Pancreas (tissue), 10 donors: Measurements from ENCODE around the gene ZNF766. TPM values are rescaled to one million over a fixed set of nuclear protein-coding genes. Genes with fewer than 3 reads are reported as not detected.
"Not testable (repeated sequence)": the region's sequence is repeated elsewhere in the genome, so short reads cannot be mapped to it uniquely, and the experiment has no call there.

Experiments used
- ATAC-seq, 4 donors: fragments of 200-7000 bp; cut with Tn5 transposase; one replicate each; pipeline versions ENCODE4 v1.8.0 to v1.9.1; 2020; ENCODE audit warnings: mild to moderate bottlenecking in 4 of 4, moderate library complexity in 4 of 4
- DNase-seq, 6 donors: peaks; one replicate each; pipeline ENCODE4 v3.0.0-alpha.2; 2020
- FAIRE-seq: peaks from 2 replicates; lab custom pipeline; 2012; peaks lifted over from hg19 to GRCh38; lab: Jason Lieb, UNC
- H3K27ac ChIP-seq, 4 donors: fragments of 200-600 bp; sonication (generic); 1 replicate in 3 of 4; 2 replicates in 1 of 4; pipeline versions ENCODE4 v1.5.0 to v1.8.0; 2020
- H3K27me3 ChIP-seq, 4 donors: fragments of 200-600 bp; one replicate each; pipeline ENCODE4 v1.8.0; 2021
- H3K36me3 ChIP-seq, 3 donors: fragments of 200-600 bp; sonication (generic) in 1 of 3; one replicate each; pipeline versions ENCODE4 v1.5.0 to v1.8.0; 2020 to 2021
- H3K4me1 ChIP-seq, 3 donors: fragments of 200-600 bp; one replicate each; pipeline ENCODE4 v1.8.0; 2021
- H3K4me3 ChIP-seq, 4 donors: fragments of 200-600 bp; sonication (generic) in 2 of 4; one replicate each; pipeline versions ENCODE4 v1.5.0 to v1.8.0; 2020 to 2021
- H3K9me3 ChIP-seq, 4 donors: fragments of 200-600 bp; one replicate each; pipeline ENCODE4 v1.8.0; 2021
- WGBS, 2 donors: extraction: QIAGEN DNeasy Blood & Tissue Kit; methylation state at CpG; one replicate each; pipeline ENCODE4 v1.1.7; 2013; 5-methylcytosine and 5-hydroxymethylcytosine counted together
- intact Hi-C, 3 donors: fragments of 100-400 bp; cut with DNase I; formaldehyde crosslinking; loops; one replicate each; pipeline versions ENCODE4 v1.11.1 to v1.14.2; 2022
- microRNA-seq, 2 donors: library from miRNA; unstranded; fragments of <30 nt; microRNA quantifications; one replicate each; pipeline versions ENCODE4 to v1.1.0, GENCODE V29; 2019 to 2020
- polyA plus RNA-seq, 2 donors: library from polyadenylated mRNA; stranded (reverse); fragments of 200-250 nt; gene quantifications; one replicate each; pipeline ENCODE4 v1.2.3, GENCODE V29; 2013
- total RNA-seq, 6 donors: library from RNA; stranded (reverse); fragmentation: NEBNext Ultra II Directional in 4 of 6; extraction: Animal tissue kit (Norgen Biotek cat#: 25700) in 4 of 6; gene quantifications; one replicate each; pipeline versions ENCODE4 v1.2.1 to v1.2.4, GENCODE V29; 2021 to 2023
- TF ChIP-seq, protein P1 (sequence below), 4 donors: fragments of 200-600 bp; sonication (generic) in 3 of 4; IDR thresholded peaks; one replicate each; pipeline versions ENCODE4 v1.5.0 to v1.8.0; 2021; ENCODE audit warnings: antibody characterized with exemption in 4 of 4
- donor health status: healthy with polysubstance abuse.
- donor health status: DM: no; HTN: no; CAD: no; lungs with moderate emphysema.
- donor health status: DM: no; HTN: no; CAD: no.
- donor health status: control.
- donor health status: control.
- donor health status: Bipolar disorder and iron deficiency.
- donor health status: DM: yes; HTN: yes; CAD: no.
- donor health status: DM: no; HTN: no; CAD: no.
- donor health status: DM: no; HTN: no; CAD: no.
- donor health status: DM: yes; HTN: yes; CAD: no.

Gene ZNF766
- total and polyA plus RNA-seq, 8 donors = 2.1 to 12.5 (median 6.4) TPM

DNA sequence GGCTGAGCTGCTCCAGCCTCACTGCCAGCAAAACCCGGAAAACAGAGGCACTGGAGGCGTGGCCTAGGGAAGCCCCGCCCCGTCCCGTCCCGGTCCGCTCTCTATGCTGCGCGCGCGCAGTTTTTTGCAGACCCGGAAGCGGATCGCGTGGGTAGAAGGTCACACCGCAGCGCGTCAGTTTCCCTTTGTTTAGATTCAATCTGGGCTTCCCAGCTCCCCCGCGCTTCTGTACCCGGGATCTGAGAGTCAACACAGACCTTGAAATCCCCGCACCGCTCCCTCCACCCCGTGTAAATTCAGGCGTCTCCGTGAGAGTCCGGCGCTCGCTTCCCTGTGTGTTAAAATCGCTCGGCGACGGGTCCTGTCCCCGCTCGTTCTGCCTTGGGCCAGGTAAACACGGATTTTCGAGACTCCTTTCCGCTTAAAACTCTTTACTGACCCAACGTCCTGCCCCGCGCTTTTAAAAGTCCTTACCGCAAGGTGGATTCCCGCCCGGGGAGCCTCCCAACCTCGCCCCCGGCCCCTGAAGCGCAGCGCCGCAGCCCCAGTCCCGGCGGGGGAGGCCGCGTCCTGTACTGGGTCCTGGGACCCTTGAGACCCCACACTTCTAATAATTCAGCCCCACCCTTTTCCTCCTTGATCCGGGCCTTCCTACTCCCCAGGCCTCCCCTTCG, 66.9 kb downstream of the ZNF766 start, which contains the start of gene ZNF610:
TSS of gene ZNF610 (plus strand) at position 127 of the 674 bp plus-strand sequence. CDS start 12,930 bp downstream, outside the sequence.
- intact Hi-C loops = no loop called here
- Histone ChIP-seq H3K27me3 (no peaks in the 10 kb centered on the region), H3K9me3 (no peaks in the 10 kb centered on the region), H3K4me3 (peak within 1 kb of the TSS; percentile 41 to 65 (median 62)), H3K4me1 (no peaks in the 10 kb centered on the region), H3K36me3 (no peaks in the 10 kb centered on the region), H3K27ac (peak within 1 kb of the TSS; percentile 36 to 56 (median 50))
- TF ChIP-seq, protein P1, sequence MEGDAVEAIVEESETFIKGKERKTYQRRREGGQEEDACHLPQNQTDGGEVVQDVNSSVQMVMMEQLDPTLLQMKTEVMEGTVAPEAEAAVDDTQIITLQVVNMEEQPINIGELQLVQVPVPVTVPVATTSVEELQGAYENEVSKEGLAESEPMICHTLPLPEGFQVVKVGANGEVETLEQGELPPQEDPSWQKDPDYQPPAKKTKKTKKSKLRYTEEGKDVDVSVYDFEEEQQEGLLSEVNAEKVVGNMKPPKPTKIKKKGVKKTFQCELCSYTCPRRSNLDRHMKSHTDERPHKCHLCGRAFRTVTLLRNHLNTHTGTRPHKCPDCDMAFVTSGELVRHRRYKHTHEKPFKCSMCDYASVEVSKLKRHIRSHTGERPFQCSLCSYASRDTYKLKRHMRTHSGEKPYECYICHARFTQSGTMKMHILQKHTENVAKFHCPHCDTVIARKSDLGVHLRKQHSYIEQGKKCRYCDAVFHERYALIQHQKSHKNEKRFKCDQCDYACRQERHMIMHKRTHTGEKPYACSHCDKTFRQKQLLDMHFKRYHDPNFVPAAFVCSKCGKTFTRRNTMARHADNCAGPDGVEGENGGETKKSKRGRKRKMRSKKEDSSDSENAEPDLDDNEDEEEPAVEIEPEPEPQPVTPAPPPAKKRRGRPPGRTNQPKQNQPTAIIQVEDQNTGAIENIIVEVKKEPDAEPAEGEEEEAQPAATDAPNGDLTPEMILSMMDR (IDR thresholded peaks at IDR 0.05) = no peak
- 1 to 2% methylated on average over 54 to 55 of the region's 55 CpGs for WGBS, 2 donors
- DNase-seq (peak; percentile 74 to 92 (median 87)), ATAC-seq (peak; percentile 97 to 100 (median 100)), FAIRE-seq (no peak)

DNA sequence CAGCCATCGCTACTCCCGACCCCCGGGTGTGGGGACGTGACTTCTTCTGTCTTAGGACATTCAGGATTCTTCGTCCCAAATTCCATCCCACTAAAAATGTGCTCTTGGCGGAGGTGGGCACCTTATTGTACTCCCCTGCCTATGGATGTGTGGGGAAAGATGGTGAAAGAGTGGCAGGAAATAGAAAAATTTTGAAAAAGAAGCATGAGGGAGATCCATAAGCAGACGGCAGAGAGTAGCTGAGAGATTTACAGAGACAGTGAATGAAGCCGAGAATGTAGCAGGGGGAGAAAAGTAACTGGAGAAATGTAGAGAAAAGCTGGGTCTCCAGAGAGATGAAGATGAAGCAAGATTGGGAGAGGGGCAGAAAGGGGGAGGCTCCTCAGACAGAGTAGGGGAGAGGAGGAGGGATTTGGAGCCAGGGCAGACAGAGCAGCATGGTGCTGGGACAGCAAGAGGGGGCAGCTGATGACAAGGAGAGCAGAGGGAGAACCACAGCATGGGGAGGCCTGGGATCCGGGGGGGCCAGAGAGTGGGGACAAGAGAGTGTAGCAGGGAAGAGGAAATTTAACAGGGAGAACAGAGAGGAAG, 67.5 kb downstream of the ZNF766 start:
- Histone ChIP-seq H3K27ac (peak overlapping the region in 3 of 4 donors; percentile 36 to 56 (median 45)), H3K4me3 (peak overlapping the region; percentile 41 to 65 (median 62)), H3K36me3 (no peaks in the 10 kb centered on the region), H3K27me3 (no peaks in the 10 kb centered on the region), H3K9me3 (no peaks in the 10 kb centered on the region), H3K4me1 (no peaks in the 10 kb centered on the region)
- no peak for FAIRE-seq
- intact Hi-C loops = no loop called here
- ATAC-seq = peak in 1 of 4 donors; percentile 5
- 4% methylated on average over 9 of the region's 9 CpGs for WGBS, 2 donors
- DNase-seq = no peak
- TF ChIP-seq, protein P1 (IDR thresholded peaks at IDR 0.05) = no peak

DNA sequence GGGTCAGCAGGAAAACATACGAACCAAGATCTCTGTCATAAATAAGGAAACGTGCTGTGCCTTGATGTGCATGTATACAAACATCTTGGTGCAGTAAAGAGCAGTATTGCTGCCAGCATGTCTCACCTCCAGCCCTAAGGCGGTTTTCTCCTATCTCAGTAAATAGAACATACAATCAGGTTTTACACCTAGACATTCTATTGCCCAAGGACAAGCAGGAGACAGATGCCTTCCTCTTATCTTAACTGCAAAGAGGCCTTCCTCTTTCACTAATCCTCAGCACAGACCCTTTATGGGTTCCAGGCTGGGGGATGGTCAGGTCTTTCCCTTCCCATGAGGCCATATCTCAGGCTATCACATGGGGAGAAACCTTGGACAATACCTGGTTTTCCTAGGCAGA, 69.6 kb downstream of the ZNF766 start:
- H3K36me3 ChIP-seq, H3K27ac ChIP-seq, DNase-seq, ATAC-seq, FAIRE-seq, H3K9me3 ChIP-seq, H3K27me3 ChIP-seq, H3K4me1 ChIP-seq, intact Hi-C loops, H3K4me3 ChIP-seq: not testable (repeated sequence)
- 62 to 71% methylated on average over 3 of the region's 3 CpGs for WGBS, 2 donors

DNA sequence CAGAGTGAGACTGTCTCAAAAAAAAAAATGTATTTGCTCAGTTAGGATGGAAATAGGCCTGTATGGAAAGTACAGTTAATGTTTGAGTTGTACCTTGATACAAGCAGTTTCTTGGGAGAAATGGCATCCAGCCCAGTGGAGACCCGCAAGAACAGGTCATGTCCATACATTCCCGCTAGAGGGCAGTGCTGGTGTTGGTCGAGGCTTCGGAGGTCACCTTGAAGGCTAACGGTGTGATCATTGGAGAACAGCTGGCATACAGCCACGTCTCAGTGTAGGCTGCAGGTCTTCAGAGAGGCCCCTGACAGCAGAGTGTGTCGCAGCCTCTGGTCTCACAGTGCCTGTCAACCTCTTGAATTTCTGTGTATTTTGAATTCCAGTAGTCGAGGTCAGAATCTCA, 74.2 kb downstream of the ZNF766 start:
- no peak for FAIRE-seq
- Histone ChIP-seq H3K9me3 (no peaks in the 10 kb centered on the region), H3K4me3 (no peak overlapping the region), H3K27ac (no peak overlapping the region), H3K27me3 (no peaks in the 10 kb centered on the region), H3K36me3 (peaks cover 0 to 3% (median 0%) of the 10 kb centered on the region in 3 donors), H3K4me1 (no peaks in the 10 kb centered on the region)
- DNase-seq = peak in 4 of 6 donors; percentile 16 to 47 (median 33)
- intact Hi-C loops = no loop called here
- TF ChIP-seq, protein P1 (IDR thresholded peaks at IDR 0.05) = peak in 2 of 4 donors; percentile 10 to 34
- WGBS, 2 donors = 10 to 11% methylated on average over 8 of the region's 8 CpGs
- peak in 2 of 4 donors; percentile 36 to 57 for ATAC-seq

DNA sequence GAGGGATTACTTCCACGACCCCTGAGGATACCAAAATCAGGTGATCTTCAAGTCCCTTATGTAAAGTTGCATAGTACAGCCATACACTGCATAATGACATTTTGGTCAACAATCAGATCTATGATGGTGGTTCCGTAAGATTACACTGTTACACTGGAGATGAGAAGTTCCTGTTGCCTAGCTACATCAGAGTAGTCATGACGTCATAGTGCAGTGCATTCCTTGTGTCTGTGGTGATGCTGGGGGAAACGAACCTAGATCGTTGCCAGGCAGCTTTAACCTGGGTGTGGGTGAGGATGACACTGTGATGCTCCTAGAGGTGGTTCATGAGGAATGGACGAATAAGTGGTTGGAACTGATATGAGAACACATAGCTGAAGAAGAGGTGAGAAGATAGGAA, 75.8 kb downstream of the ZNF766 start:
- Histone ChIP-seq H3K27me3 (no peaks in the 10 kb centered on the region), H3K4me3 (no peak overlapping the region), H3K27ac (no peak overlapping the region), H3K4me1 (no peaks in the 10 kb centered on the region), H3K36me3 (peaks cover 0 to 3% (median 0%) of the 10 kb centered on the region in 3 donors), H3K9me3 (no peaks in the 10 kb centered on the region)
- intact Hi-C loops = no loop called here
- 65 to 82% methylated on average over 6 of the region's 6 CpGs for WGBS, 2 donors
- TF ChIP-seq, protein P1 (IDR thresholded peaks at IDR 0.05) = no peak
- no peak for FAIRE-seq
- no peak for ATAC-seq
- DNase-seq = no peak

Small RNAs within 50 kb of the gene (microRNA-seq; reads per million reads assigned to microRNA genes)
- gene MIR643 (1.9 to 4.1 reads per million in 2 donors), gene MIR6801 (0 to 0.39 reads per million in 2 donors)

Other genes with a start within 250 kb of the ZNF766 start
- gene ZNF614, start 241.2 kb upstream of the ZNF766 start, total RNA-seq = 1 to 10 TPM; 1.5 to 4.2 (median 2.1) TPM
- gene ZNF614, start 241.2 kb upstream of the ZNF766 start, polyA plus RNA-seq = 1 to 10 TPM; 1.3 to 4.0 TPM
- 10 to 100 TPM in 4 of 6 donors, 1 to 10 TPM in 2; 4.8 to 12.6 (median 11.0) TPM for gene ZNF432, start 220.7 kb upstream of the ZNF766 start, total RNA-seq
- gene ZNF432, start 220.7 kb upstream of the ZNF766 start, polyA plus RNA-seq = 10 to 100 TPM; 13.9 to 26.0 TPM
- 10 to 100 TPM in 5 of 6 donors, 1 to 10 TPM in 1; 7.6 to 20.2 (median 11.7) TPM for gene ZNF841, start 173.8 kb upstream of the ZNF766 start, total RNA-seq
- 10 to 100 TPM; 15.3 to 18.3 TPM for gene ZNF841, start 173.8 kb upstream of the ZNF766 start, polyA plus RNA-seq
- 1 to 10 TPM; 3.9 to 9.1 (median 5.5) TPM for gene ZNF616, start 129.6 kb upstream of the ZNF766 start, total RNA-seq
- 1 to 10 TPM; 2.4 TPM for gene ZNF616, start 129.6 kb upstream of the ZNF766 start, polyA plus RNA-seq
- gene ZNF836, start 98.0 kb upstream of the ZNF766 start, total RNA-seq = 1 to 10 TPM; 4.4 to 9.2 (median 7.3) TPM
- gene ZNF836, start 98.0 kb upstream of the ZNF766 start, polyA plus RNA-seq = 1 to 10 TPM; 2.0 to 2.8 TPM
- 100 to 1,000 TPM in 3 of 6 donors, 10 to 100 TPM in 3; 70.9 to 119 (median 99.1) TPM for gene PPP2R1A, start 79.5 kb upstream of the ZNF766 start, total RNA-seq
- 100 to 1,000 TPM in 1 of 2 donors, 10 to 100 TPM in 1; 89.1 to 108 TPM for gene PPP2R1A, start 79.5 kb upstream of the ZNF766 start, polyA plus RNA-seq
- gene ZNF480, start 27.6 kb downstream of the ZNF766 start, total RNA-seq = 1 to 10 TPM; 4.6 to 9.4 (median 5.2) TPM
- gene ZNF480, start 27.6 kb downstream of the ZNF766 start, polyA plus RNA-seq = 1 to 10 TPM; 2.5 to 3.4 TPM
- gene ZNF610, start 66.7 kb downstream of the ZNF766 start, total RNA-seq = 1 to 10 TPM in 1 of 6 donors, under 1 TPM in 5; 0.44 to 3.0 (median 0.88) TPM
- gene ZNF610, start 66.7 kb downstream of the ZNF766 start, polyA plus RNA-seq = 1 to 10 TPM in 1 of 2 donors, under 1 TPM in 1; 0.87 to 1.9 TPM
- gene ZNF880, start 100.3 kb downstream of the ZNF766 start, total RNA-seq = 10 to 100 TPM in 1 of 6 donors, 1 to 10 TPM in 5; 5.0 to 12.4 (median 7.7) TPM
- gene ZNF880, start 100.3 kb downstream of the ZNF766 start, polyA plus RNA-seq = 1 to 10 TPM; 6.6 to 9.8 TPM
- gene ZNF528, start 128.3 kb downstream of the ZNF766 start, total RNA-seq = 10 to 100 TPM in 1 of 6 donors, 1 to 10 TPM in 5; 3.9 to 12.4 (median 6.9) TPM
- 1 to 10 TPM; 6.3 to 7.3 TPM for gene ZNF528, start 128.3 kb downstream of the ZNF766 start, polyA plus RNA-seq
- not detected for gene ZNF534, start 159.6 kb downstream of the ZNF766 start, total RNA-seq
- gene ZNF534, start 159.6 kb downstream of the ZNF766 start, polyA plus RNA-seq = not detected
- 1 to 10 TPM in 1 of 6 donors, under 1 TPM in 5; 0.16 to 2.0 (median 0.56) TPM for gene ZNF578, start 184.0 kb downstream of the ZNF766 start, total RNA-seq
- gene ZNF578, start 184.0 kb downstream of the ZNF766 start, polyA plus RNA-seq = under 1 TPM; 0.15 to 0.85 TPM